AG20443 (cell line): ENCODE measurements around the gene C16orf92.
A peak's percentile ranks its signal among the peaks of the same experiment; 100 is the strongest.

Experiments
- DNase-seq: peaks from one replicate; pipeline ENCODE4 v3.0.0; 2012; ENCODE audit warnings: low spot score, mixed read lengths

Gene C16orf92, protein sequence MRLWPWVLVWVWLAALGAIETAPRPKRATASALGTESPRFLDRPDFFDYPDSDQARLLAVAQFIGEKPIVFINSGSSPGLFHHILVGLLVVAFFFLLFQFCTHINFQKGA

DNA sequence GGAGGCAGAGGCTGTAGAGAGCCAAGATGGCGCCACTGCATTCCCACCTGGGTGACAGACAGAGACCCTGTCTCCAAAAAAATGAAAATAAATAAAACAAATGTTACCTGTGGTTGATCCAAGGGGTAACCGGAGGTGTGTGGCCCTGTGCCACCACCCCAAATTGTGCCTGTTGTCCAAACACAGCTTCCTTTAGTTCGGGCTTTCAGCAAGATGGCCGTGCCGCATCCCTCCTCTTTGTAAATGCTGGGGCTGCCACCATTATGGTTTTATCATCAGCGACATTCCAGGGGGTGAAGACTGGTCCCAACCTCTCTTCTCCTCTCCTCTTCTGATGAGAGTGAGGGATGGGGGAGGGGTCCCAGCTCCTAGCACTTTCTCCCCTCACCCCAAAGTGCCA is at the start of gene C16orf92:
C16orf92 (plus strand) TSS at position 312 of the 400 bp plus-strand sequence. CDS start 143 bp downstream, outside the sequence.
- DNase-seq, result no peak

DNA sequence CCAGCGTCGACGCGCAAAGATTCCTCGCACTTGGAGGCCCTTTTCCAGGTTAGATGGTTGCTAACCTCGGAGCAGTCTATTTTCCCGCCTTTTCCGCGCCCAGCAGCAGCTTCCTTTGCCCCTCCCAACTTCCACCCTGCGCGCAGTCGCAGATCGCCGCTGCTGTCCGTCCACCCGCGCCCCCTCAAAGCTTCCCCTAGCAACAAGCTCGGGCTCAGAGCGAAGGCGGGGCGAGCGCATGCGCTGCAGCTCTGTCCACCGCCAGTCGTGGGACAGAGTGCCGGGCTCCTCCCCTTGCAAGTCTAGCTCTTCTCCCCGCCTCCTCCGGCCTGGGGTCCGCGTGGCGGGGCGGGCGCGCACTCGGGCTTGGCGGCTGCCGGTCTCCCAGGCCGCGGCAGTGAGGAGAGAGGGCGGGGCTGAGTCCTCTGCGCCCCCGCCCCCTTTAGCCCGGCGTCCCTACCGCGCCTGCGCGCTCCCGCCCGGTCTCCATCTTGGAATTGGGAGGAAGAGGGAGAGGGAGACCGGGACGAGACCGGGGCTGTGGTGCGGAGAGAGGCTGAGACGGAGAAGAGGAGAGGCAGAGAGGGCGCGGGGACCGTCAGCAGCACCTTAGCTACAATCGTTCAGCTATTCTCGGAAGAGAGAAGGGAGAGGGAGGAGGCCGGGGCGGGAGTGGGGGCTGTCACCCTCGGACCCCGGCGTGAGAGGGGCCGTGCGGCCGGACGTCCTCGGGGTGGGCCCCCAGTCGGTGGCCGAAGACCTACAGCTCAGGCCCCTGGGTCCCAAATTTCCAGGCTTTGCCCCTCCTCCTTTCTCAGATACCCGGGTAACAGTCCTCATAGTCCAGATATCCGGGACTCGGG is 49.4 kb upstream of the C16orf92 start, which contains the start of gene TAOK2:
TAOK2 (plus strand) TSS at position 485 of the 863 bp plus-strand sequence. CDS start 3,905 bp downstream, outside the sequence.
- DNase-seq, result peak; percentile 100

DNA sequence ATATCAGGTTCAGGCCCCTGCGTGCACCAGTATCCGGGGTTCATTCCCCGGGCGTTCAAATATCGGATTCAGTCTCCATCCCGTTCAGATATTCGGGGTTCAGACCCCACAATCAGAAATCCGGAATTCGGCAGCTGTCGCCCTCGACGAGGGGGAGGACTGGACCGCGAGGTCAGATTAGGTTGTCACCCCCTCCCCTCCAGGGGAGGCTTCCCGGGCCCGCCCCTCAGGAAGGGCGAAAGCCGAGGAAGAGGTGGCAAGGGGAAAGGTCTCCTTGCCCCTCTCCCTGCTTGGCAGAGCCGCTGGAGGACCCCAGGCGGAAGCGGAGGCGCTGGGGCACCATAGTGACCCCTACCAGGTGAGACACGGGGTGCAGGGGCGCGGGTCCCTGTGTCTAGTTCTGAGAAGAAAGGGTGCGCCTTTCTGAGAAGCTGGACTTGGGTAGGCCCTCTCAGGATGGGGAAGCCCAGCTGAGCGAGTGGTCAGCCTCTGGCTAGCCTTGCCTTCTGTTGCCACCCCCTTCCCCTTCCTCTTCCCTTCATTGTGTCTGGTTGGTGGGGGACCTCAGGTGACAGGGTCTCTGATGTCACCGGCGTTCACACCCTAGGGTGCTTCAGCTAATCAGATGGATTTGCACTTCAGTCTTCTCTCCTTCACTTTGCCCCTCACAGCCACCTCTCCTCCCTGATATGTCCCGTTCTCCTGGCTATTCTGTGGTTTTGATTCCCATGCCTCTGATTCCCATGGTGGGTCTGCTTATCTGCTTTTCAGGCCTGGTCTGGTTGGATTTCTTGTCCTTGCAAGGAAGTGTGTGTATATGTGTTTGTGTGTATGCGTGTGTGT is 48.5 kb upstream of the C16orf92 start:
- DNase-seq, result peak; percentile 23

DNA sequence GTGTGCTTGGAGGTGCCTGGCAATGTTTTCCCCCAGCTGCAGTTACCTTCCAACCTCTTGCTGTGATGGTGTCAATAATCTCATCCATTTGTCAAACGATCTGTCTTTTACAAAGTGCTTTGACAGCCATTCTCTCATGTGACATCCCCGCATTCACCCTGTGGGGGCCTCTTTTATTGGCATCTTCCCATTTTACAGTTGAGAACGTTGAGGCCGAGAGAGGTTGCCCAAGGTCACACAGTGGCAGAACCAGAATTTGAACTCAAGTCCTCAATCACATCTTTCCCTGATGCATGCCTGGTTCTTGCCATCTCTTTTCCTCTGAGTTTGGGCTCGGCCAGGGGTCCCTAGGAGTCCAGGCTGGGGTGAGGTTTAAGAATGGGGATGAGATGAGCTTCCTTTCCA is 47.9 kb upstream of the C16orf92 start:
- no peak for DNase-seq

DNA sequence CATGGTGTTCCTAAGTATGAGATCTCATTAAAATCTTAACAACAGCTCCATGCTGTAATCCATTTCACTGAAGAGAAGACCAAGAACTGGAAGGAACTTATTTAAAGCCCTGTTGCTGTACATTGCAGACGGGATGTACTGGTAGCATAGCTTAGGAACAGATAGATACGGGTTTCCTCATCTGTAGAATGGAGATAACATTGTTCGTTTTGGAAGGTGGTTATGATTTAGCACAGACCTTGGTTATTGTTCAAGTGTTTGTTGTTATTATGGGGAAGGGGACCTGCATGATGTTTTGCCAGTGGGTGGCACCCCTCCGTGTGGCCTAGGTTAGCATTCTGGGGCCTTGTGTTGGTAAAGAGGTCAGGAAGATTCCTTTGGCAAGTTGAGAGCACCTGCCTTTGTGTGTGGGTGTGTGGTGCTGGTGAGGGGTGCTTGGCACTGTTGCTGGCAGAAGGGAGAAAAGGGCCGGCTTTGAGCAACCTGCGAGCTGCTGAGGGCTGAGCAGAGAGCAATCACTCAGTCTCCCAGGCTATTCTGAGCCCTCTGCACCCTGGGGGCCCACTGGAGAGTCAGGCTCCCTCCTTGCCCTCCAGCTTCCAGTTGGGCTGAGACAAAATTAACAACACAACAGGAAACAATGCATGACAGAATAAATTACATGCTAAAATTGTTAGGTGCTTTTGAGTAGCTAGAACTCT is 47.0 kb upstream of the C16orf92 start:
- DNase-seq, result no peak

DNA sequence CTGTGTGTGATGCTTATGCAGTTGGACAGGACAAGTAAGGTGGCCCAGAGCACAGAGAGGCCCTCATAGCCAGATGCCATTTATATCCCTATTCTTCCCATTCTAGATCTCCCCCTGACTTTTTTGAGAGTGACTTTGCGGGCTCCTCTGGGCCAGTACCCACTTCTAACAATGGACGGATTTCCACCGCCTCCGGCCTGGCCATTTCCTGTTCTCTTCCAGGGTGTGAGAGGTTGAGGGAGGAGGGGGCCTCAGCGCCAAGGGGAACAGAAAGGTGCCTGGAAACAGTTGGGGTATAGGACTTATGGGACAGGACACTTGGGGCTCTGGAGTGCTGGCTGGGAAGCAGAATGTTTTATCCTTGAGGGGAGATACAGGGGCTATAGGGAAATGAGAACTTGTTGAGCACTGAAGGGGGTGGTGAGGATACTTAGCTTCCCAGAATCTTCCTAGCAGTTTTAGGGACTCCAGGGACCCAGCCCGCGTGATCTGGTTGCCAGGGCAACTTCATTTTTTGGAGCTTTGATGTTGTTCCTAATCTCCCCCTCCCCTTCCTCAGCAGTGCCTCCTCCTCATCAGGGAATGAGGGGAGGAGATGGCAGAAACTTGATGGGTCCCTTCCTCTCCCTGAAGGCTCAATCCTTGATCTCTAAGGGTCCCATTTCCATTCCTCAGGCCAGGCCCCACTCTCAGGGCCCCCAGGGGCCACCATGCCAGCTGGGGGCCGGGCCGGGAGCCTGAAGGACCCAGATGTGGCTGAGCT is 45.8 kb upstream of the C16orf92 start:
- DNase-seq, result no peak

DNA sequence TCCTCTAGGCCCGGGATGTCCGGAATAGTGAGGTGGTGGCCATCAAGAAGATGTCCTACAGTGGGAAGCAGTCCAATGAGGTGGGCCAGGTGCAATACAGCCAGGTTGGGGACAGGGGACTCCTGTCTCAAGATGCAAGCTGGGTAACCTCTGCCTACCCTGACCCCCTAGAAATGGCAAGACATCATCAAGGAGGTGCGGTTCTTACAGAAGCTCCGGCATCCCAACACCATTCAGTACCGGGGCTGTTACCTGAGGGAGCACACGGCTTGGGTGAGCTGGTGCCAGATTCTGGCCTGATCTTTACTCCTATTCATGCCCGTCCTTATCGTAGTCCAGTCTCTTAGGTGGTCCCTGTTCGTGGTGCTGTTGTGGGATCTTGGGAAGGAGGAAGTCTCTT is 44.9 kb upstream of the C16orf92 start:
- DNase-seq, result no peak

DNA sequence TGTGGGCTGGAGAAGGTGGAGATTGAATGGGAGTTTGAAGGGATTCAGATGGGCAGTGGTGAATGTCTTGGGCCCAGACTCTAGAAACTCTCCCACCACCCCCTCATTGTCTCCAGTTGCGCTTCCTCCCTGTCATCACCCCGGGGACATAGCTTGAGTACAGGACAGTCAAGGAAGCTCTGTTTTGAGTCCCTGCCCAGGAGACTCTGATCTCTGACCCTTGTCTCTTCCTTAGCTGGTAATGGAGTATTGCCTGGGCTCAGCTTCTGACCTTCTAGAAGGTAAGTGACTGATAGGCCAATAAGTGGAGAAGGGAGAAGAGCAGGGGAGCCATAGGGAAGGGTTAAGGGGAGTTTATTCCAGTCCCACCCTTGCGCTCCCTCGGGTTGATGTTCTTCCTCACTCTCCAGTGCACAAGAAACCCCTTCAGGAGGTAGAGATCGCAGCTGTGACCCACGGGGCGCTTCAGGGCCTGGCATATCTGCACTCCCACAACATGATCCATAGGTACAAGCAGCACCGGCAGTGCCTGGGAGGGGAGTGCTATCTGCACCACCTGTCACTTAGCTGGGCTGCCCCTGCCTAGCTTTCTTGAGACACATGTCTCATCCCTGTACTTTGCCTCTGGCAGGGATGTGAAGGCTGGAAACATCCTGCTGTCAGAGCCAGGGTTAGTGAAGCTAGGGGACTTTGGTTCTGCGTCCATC is 44.3 kb upstream of the C16orf92 start:
- DNase-seq, result no peak

DNA sequence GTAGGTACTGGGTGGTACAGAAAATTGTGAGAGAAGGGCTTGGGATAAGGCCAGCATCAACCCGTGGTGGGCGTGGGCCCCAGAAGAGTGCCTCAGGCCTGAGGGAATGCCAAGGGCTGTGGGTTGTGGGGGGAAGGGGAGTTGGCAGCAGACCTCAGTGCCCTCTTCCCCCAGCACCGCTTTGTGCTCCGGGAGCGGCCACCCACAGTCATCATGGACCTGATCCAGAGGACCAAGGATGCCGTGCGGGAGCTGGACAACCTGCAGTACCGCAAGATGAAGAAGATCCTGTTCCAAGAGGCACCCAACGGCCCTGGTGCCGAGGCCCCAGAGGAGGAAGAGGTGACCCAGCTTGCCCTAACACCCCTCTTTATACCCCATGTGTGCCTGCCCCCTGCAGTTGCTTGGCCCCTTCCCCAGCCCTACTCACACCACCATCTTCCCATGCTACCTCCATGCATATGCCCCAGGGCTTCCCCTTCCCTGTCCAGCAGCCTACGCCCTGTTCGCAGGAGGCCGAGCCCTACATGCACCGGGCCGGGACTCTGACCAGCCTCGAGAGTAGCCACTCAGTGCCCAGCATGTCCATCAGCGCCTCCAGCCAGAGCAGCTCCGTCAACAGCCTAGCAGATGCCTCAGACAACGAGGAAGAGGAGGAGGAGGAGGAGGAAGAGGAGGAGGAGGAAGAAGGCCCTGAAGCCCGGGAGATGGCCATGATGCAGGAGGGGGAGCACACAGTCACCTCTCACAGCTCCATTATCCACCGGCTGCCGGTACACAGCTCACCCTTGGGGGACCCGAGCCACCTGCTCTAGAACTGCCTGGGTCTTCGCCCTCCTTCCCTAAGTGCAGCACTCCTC is 40.2 kb upstream of the C16orf92 start:
- DNase-seq, result no peak

DNA sequence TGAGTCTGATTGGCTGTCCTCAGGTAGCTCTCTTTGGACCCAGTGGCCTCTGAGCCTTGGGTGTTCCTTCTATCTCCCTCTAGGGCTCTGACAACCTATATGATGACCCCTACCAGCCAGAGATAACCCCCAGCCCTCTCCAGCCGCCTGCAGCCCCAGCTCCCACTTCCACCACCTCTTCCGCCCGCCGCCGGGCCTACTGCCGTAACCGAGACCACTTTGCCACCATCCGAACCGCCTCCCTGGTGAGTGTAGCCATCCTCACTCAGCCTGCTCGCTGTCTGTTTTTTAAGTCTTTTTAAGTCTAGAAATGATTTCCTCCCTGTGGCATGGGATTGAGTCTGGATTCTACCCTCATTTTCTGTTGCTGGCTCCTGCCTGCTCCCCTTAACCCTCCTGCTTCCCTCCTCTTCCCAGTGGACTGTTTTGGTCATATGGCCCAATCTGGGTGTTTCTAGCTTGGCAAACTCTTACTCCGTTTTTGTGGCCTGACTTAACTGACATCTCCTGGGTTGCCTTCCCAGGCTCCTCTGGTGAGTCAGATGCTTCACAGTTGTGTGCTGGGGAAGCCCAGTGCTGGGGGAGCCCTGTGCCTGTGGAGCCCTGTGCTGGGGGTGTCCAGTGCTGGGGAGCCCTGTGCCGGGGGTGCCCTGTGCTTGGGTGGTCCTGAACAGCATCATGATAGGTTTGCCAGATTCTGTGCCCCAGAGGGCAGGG is 39.4 kb upstream of the C16orf92 start:
- peak; percentile 85 for DNase-seq

DNA sequence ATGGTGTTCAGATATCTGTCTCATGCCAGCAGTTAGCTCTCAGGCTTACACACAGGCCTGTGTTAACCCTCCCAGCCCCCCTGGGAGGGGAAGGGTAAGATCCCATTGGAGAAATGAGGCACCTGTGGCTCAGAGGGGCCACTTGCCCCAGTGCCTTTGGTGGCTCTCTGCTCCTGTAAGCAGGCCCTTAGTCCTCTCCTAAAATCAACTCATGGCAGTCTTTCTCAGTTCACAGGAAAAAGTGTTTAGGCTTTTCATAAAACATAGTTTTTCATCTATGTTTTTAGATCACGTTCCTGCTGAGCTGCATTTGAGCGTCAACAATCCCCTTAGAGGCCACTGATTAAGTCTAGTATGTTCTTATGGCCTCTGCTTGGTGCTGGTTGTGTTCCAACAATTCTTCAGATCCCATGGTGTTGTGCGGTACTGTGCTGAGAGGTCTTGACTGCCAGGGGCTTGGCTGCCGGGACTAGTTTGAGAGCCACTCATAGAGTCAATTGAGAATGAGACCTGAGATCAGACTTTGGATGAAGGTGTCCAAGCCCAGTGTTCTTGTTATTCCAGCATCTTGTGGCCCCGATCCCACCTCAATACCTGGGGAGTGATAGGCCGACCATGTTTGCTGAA is 38.7 kb upstream of the C16orf92 start:
- DNase-seq, result no peak

DNA sequence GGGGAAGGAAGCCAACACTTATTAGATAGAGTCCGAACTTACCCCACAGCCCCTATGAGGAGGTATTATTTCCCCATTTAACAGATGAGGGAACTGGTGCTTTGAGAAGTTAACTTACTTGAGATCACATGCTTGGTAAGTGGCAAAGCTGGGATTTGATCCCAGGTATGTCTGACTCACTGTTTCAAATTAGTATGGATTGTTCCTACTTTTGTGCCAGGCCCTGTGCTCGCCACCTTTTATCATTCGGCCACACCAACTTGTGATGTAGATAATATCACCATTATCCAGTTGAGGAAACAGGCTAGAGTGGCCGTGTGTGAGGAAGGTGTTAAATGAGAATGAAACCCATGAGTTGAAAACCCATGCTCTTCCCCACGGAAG is 38.2 kb upstream of the C16orf92 start:
- DNase-seq, result no peak

DNA sequence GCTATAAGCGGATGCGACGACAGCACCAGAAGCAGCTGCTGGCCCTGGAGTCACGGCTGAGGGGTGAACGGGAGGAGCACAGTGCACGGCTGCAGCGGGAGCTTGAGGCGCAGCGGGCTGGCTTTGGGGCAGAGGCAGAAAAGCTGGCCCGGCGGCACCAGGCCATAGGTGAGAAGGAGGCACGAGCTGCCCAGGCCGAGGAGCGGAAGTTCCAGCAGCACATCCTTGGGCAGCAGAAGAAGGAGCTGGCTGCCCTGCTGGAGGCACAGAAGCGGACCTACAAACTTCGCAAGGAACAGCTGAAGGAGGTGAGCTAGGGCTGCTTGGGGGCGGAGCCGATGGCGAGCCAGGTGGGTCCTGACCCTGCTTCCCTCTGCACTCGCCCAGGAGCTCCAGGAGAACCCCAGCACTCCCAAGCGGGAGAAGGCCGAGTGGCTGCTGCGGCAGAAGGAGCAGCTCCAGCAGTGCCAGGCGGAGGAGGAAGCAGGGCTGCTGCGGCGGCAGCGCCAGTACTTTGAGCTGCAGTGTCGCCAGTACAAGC is 37.7 kb upstream of the C16orf92 start:
- no peak for DNase-seq

DNA sequence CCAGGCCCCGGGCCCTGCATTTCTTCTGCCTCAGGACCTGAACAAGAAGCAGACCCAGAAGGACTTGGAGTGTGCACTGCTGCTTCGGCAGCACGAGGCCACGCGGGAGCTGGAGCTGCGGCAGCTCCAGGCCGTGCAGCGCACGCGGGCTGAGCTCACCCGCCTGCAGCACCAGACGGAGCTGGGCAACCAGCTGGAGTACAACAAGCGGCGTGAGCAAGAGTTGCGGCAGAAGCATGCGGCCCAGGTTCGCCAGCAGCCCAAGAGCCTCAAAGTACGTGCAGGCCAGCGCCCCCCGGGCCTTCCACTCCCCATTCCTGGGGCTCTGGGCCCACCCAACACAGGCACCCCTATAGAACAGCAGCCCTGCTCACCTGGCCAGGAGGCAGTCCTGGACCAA is 36.8 kb upstream of the C16orf92 start:
- DNase-seq, result no peak

DNA sequence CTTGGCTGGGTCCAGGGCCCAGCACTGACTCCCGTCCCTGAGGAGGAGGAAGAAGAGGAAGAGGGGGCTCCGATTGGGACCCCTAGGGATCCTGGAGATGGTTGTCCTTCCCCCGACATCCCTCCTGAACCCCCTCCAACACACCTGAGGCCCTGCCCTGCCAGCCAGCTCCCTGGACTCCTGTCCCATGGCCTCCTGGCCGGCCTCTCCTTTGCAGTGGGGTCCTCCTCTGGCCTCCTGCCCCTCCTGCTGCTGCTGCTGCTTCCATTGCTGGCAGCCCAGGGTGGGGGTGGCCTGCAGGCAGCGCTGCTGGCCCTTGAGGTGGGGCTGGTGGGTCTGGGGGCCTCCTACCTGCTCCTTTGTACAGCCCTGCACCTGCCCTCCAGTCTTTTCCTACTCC is 36.1 kb upstream of the C16orf92 start:
- DNase-seq, result no peak

DNA sequence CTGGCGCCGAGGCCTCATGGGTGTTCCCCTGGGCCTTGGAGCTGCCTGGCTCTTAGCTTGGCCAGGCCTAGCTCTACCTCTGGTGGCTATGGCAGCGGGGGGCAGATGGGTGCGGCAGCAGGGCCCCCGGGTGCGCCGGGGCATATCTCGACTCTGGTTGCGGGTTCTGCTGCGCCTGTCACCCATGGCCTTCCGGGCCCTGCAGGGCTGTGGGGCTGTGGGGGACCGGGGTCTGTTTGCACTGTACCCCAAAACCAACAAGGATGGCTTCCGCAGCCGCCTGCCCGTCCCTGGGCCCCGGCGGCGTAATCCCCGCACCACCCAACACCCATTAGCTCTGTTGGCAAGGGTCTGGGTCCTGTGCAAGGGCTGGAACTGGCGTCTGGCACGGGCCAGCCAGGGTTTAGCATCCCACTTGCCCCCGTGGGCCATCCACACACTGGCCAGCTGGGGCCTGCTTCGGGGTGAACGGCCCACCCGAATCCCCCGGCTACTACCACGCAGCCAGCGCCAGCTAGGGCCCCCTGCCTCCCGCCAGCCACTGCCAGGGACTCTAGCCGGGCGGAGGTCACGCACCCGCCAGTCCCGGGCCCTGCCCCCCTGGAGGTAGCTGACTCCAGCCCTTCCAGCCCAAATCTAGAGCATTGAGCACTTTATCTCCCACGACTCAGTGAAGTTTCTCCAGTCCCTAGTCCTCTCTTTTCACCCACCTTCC is 35.5 kb upstream of the C16orf92 start:
- no peak for DNase-seq

DNA sequence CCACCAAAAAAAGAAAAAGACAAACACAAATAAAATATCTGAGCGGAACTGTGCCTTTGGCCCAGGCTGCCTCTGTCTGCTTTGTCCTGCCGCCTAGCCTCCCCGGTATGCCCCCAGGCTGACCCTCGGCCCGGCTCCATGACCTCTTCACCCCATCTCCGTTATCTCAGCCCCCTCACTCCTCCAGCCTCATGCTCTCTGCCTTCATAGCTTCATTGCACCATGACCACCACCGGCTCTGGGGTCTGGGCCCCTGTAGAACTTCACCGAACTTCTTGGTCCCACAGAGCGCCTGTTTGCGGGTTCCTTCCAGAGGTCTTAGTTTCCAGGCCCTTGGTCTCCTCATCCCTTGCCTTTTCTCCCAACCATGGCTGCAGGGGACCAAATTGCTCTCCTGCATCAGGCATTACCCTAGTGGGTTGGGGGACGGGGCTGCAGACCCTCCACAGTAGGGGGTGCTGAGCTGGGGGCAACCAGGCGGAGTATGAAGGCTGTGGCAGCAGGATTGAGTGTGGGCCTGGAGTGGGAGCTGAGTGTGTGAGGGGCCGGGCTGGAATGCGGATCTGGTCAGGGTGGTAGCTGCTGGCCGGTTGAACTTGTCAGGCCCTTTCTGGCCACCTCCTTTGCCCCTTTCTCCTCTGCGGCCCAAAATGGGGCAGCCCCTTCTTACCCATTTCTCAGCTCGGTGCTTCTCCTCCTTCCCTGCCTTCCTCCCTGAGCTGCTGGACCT is 34.5 kb upstream of the C16orf92 start:
- no peak for DNase-seq
